Stimulated activated memory B cell treated with anti-CD40 and anti-IgM and Interleukin-4, amounts not matched to agents 10 μg/mL and 1 μg/mL and 100 μg/mL, for 72 hours (primary cell): Measurements from ENCODE around the gene RASSF8.

Source experiments
- ATAC-seq: fragments of 150-1000 bp; cut with Tn5 transposase; 2 replicates; pipeline ENCODE4 v1.10.0; 2021
- H3K27ac Mint-ChIP-seq: one replicate; pipeline ENCODE4 v1.8.0; 2022; ENCODE audit warnings: mild to moderate bottlenecking, mixed read lengths
- H3K27me3 Mint-ChIP-seq: one replicate; pipeline ENCODE4 v1.8.0; 2022; ENCODE audit warnings: mixed read lengths
- H3K36me3 Mint-ChIP-seq: one replicate; pipeline ENCODE4 v1.8.0; 2022; ENCODE audit warnings: mixed read lengths
- H3K4me1 Mint-ChIP-seq: one replicate; pipeline ENCODE4 v1.8.0; 2022; ENCODE audit warnings: mixed read lengths
- H3K4me3 Mint-ChIP-seq: one replicate; pipeline ENCODE4 v1.8.0; 2022; ENCODE audit warnings: mild to moderate bottlenecking, moderate library complexity, mixed read lengths
- H3K9me3 Mint-ChIP-seq: one replicate; pipeline ENCODE4 v1.8.0; 2022; ENCODE audit warnings: mixed read lengths

Gene RASSF8

GRCh38 chr12:26122061-26122680 lies 163.7 kb downstream of the RASSF8 start:
- Mint-ChIP-seq H3K27ac (peak overlapping the region; percentile 90), H3K9me3 (no peaks in the 10 kb centered on the region), H3K36me3 (no peaks in the 10 kb centered on the region), H3K27me3 (no peaks in the 10 kb centered on the region), H3K4me3 (peak overlapping the region; percentile 98), H3K4me1 (peaks cover 68% of the 10 kb centered on the region)
- ATAC-seq = peak; percentile 40

GRCh38 chr12:26122681-26123481 lies 164.4 kb downstream of the RASSF8 start:
- H3K36me3 Mint-ChIP-seq = no peaks in the 10 kb centered on the region
- H3K4me3 Mint-ChIP-seq = peak overlapping the region; percentile 98
- peak; percentile 21 for ATAC-seq
- peaks cover 68% of the 10 kb centered on the region for H3K4me1 Mint-ChIP-seq
- peak overlapping the region; percentile 90 for H3K27ac Mint-ChIP-seq
- no peaks in the 10 kb centered on the region for H3K27me3 Mint-ChIP-seq
- H3K9me3 Mint-ChIP-seq = no peaks in the 10 kb centered on the region

- no peak for ATAC-seq
- H3K4me3 Mint-ChIP-seq = peak overlapping the region; percentile 98
- no peaks in the 10 kb centered on the region for H3K27me3 Mint-ChIP-seq
- no peaks in the 10 kb centered on the region for H3K9me3 Mint-ChIP-seq
- H3K4me1 Mint-ChIP-seq = peaks cover 67% of the 10 kb centered on the region
- peak overlapping the region; percentile 90 for H3K27ac Mint-ChIP-seq
- no peaks in the 10 kb centered on the region for H3K36me3 Mint-ChIP-seq
These were observed 165.0 kb downstream of the RASSF8 start for GRCh38 chr12:26123482-26123980.

GRCh38 chr12:26124446-26125399 lies 166.2 kb downstream of the RASSF8 start, which contains the start of gene BHLHE41:
BHLHE41 (minus strand) TSS chr12:26125037; CDS start chr12:26124779, 258 bp downstream.
- no peaks in the 10 kb centered on the region for H3K27me3 Mint-ChIP-seq
- no peaks in the 10 kb centered on the region for H3K9me3 Mint-ChIP-seq
- peaks cover 59% of the 10 kb centered on the region for H3K4me1 Mint-ChIP-seq
- peak; percentile 53 for ATAC-seq
- H3K36me3 Mint-ChIP-seq = no peaks in the 10 kb centered on the region
- H3K4me3 Mint-ChIP-seq = peak within 1 kb of the TSS; percentile 98
- H3K27ac Mint-ChIP-seq = peak within 1 kb of the TSS; percentile 89

DNA sequence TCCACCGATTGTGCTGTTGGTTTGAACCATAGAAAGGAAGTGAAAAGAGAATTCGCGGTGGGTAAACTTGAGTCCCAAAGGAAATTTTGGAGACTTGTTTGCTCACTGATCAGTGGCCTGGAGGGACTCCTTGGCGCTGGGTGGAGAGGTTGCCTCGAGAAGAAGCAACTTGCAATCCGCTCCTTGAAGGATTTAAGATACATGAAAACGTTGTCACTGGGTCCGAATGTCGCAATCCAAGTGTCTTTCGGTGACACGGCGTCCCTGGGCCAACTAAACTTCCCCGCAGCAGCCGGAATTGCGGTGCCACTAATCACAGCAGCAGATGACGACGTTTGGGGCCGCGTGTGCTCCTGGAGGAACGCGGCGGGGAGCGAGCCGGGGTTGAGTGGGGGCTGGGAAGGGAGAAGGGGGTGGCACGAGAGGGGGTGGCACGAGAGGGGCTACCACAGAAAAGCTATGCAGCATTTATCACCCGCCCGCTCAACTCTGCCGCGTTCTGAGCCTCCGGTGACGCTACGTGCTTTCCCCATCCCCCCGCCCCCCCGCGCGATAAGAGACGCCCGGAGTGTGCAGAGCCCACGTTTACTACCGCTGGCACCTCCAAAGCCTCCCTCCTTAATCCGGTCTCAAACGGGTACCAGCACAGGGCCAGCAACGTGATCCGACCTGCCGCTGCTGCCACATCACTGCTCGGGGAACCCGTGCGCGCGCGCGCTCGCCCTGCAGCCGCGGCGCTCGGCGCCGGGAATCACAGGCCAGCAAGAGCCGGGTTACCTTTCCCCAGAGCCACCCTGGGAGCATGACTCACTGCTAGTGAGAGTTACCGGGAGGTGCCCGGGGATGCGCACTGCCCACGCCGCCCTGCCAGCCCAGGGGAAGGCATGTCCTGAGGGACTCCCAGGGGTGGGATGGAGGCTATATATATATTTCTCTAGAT lies 167.2 kb downstream of the RASSF8 start:
- Mint-ChIP-seq H3K4me1 (peaks cover 58% of the 10 kb centered on the region), H3K27me3 (no peaks in the 10 kb centered on the region), H3K27ac (peak overlapping the region; percentile 89), H3K36me3 (no peaks in the 10 kb centered on the region), H3K4me3 (peak overlapping the region; percentile 98), H3K9me3 (no peaks in the 10 kb centered on the region)
- peak; percentile 70 for ATAC-seq

GRCh38 chr12:26126340-26127284 lies 168.1 kb downstream of the RASSF8 start:
- H3K36me3 Mint-ChIP-seq = no peaks in the 10 kb centered on the region
- H3K27ac Mint-ChIP-seq = peak overlapping the region; percentile 89
- peaks cover 58% of the 10 kb centered on the region for H3K4me1 Mint-ChIP-seq
- H3K27me3 Mint-ChIP-seq = no peaks in the 10 kb centered on the region
- peak; percentile 73 for ATAC-seq
- peak overlapping the region; percentile 98 for H3K4me3 Mint-ChIP-seq
- no peaks in the 10 kb centered on the region for H3K9me3 Mint-ChIP-seq

- peaks cover 62% of the 10 kb centered on the region for H3K4me1 Mint-ChIP-seq
- peak overlapping the region; percentile 36 for H3K4me3 Mint-ChIP-seq
- ATAC-seq = no peak
- H3K27ac Mint-ChIP-seq = peak overlapping the region; percentile 89
- H3K36me3 Mint-ChIP-seq = no peaks in the 10 kb centered on the region
- no peaks in the 10 kb centered on the region for H3K27me3 Mint-ChIP-seq
- H3K9me3 Mint-ChIP-seq = no peaks in the 10 kb centered on the region
These were observed 168.9 kb downstream of the RASSF8 start for GRCh38 chr12:26127404-26127803.

DNA sequence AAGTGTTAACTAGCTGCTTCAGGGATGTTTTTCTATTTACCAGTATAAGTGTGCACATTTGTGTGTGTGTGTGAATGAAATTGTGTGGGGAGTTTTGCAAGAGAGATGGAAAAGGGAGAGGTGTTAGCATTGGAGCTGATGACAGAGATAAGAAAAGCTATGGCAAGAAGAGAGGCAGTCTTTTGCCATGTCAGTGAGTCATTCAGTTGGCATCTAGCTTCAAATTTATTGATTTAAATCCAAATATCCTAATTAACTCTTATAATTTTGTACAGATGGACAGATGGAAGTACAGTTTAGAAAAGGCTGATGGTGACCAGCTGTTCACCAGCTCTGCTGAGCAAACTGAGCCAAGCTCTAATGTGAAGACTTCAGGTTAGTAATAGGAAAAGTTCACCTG lies 169.7 kb downstream of the RASSF8 start:
- H3K4me3 Mint-ChIP-seq = no peak overlapping the region
- H3K4me1 Mint-ChIP-seq = peaks cover 66% of the 10 kb centered on the region
- ATAC-seq = no peak
- H3K9me3 Mint-ChIP-seq = no peaks in the 10 kb centered on the region
- H3K27me3 Mint-ChIP-seq = no peaks in the 10 kb centered on the region
- peak overlapping the region; percentile 89 for H3K27ac Mint-ChIP-seq
- H3K36me3 Mint-ChIP-seq = no peaks in the 10 kb centered on the region
